Common myeloid progenitor, CD34-positive (primary cell): ENCODE results near the gene SSBP2.
"Not testable (repeated sequence)": the region's sequence is repeated elsewhere in the genome, so short reads cannot be mapped to it uniquely, and the experiment has no call there.

Experiments used
- CTCF ChIA-PET: fragments of 350-600 bp; sonication (Branson Sonifier 250); formaldehyde crosslinking; loops from one replicate; lab custom pipeline; 2021; ENCODE audit warnings: antibody characterized with exemption; lab: Charles Lee
- POLR2A ChIA-PET: fragments of 350-600 bp; sonication (Branson Sonifier 250); formaldehyde crosslinking; loops from one replicate; lab custom pipeline; 2021; ENCODE audit warnings: antibody characterized with exemption; lab: Charles Lee
- DNase-seq, 3 donors: peaks; one replicate each; pipeline versions ENCODE4 v3.0.0 to v3.0.0-alpha.2; 2013
- H3K27ac ChIP-seq, 2 experiments: 1 replicate in 1 of 2; 2 replicates in 1 of 2; pipeline ENCODE4 v1.7.0; 2013; ENCODE audit warnings: inconsistent platforms in 2 of 2, low read length in 2 of 2, mild to moderate bottlenecking in 2 of 2, low read depth in 1 of 2, moderate library complexity in 1 of 2; ENCODE audit not compliant: severe bottlenecking in 2 of 2, insufficient read depth in 1 of 2, poor library complexity in 1 of 2
- H3K27me3 ChIP-seq, 5 experiments: replicated peaks in 2 of 5; 1 replicate in 3 of 5; 2 replicates in 2 of 5; pipeline versions ENCODE4 v1.6.1 to v1.7.0; 2013; ENCODE audit warnings: low read length in 4 of 5, mild to moderate bottlenecking in 2 of 5, moderate library complexity in 2 of 5, inconsistent platforms in 1 of 5; ENCODE audit not compliant: insufficient read depth in 5 of 5, control insufficient read depth in 4 of 5
- H3K36me3 ChIP-seq, 4 experiments: 1 replicate in 2 of 4; 2 replicates in 2 of 4; pipeline versions ENCODE4 v1.6.1 to v1.7.0; 2013; ENCODE audit warnings: low read length in 3 of 4, control low read depth in 1 of 4, mild to moderate bottlenecking in 1 of 4; ENCODE audit not compliant: control insufficient read depth in 4 of 4, insufficient read depth in 4 of 4
- H3K4me1 ChIP-seq, 4 experiments: 1 replicate in 3 of 4; 2 replicates in 1 of 4; pipeline versions ENCODE4 v1.6.1 to v1.7.1; 2013; ENCODE audit warnings: low read length in 3 of 4, mild to moderate bottlenecking in 3 of 4, control low read depth in 1 of 4, inconsistent platforms in 1 of 4, moderate library complexity in 1 of 4; ENCODE audit not compliant: control insufficient read depth in 4 of 4, insufficient read depth in 4 of 4; ENCODE audit errors: control extremely low read depth in 1 of 4
- H3K4me3 ChIP-seq, 7 experiments: 1 replicate in 4 of 7; 2 replicates in 3 of 7; pipeline versions ENCODE4 v1.5.1 to v1.7.0; 2013; ENCODE audit warnings: mild to moderate bottlenecking in 7 of 7, low read length in 6 of 7, moderate library complexity in 6 of 7, inconsistent platforms in 2 of 7, low read depth in 2 of 7, control low read depth in 1 of 7; ENCODE audit not compliant: insufficient read depth in 4 of 7, control insufficient read depth in 1 of 7; ENCODE audit errors: extremely low read depth in 1 of 7
- H3K9me3 ChIP-seq, 5 experiments: 1 replicate in 4 of 5; 2 replicates in 1 of 5; pipeline versions ENCODE4 v1.6.1 to v1.7.1; 2013; ENCODE audit warnings: low read length in 4 of 5, mild to moderate bottlenecking in 2 of 5, inconsistent platforms in 1 of 5, low read depth in 1 of 5, moderate library complexity in 1 of 5; ENCODE audit not compliant: control insufficient read depth in 4 of 5, insufficient read depth in 2 of 5; ENCODE audit errors: control extremely low read depth in 1 of 5
- WGBS: methylation state at CpG from one replicate; pipeline ENCODE4 v1.1.5; 2013; ENCODE audit not compliant: insufficient coverage; 5-methylcytosine and 5-hydroxymethylcytosine counted together

Gene SSBP2

GRCh38 chr5:81506378-81506777, 244.5 kb downstream of the SSBP2 start:
- H3K36me3 ChIP-seq = peaks cover 3 to 19% (median 8%) of the 10 kb centered on the region in 4 experiments
- WGBS = no CpG with 5 or more reads among the region's 1 CpG
- H3K4me1 ChIP-seq = peaks cover 4 to 35% (median 17%) of the 10 kb centered on the region in 4 experiments
- ChIA-PET CTCF (interaction anchor here (0.6 to 1.6 kb wide), 7 partner anchors 15 to 352 kb away, joined by 3 to 5 read pairs (median 3); no protein-coding TSS in a partner anchor), POLR2A (interaction anchor here (1.2 to 1.8 kb wide), 2 partner anchors 244 to 346 kb away, joined by 5 to 6 read pairs; partner anchors contain the start of gene SSBP2)
- no peaks in the 10 kb centered on the region for H3K27me3 ChIP-seq
- peak in 2 of 3 donors; percentile 22 to 32 for DNase-seq
- H3K27ac ChIP-seq = peak overlapping the region; percentile 80 to 89
- peak overlapping the region in 1 of 7 experiments; percentile 2 for H3K4me3 ChIP-seq
- H3K9me3 ChIP-seq = peaks cover 0 to 4% (median 0%) of the 10 kb centered on the region in 5 experiments

- ChIA-PET POLR2A (no interaction called here), CTCF (interaction anchor here (1.5 kb wide), 2 partner anchors 14 to 246 kb away, joined by 3 to 5 read pairs; partner anchors contain the start of gene SSBP2)
- peaks cover 4 to 35% (median 17%) of the 10 kb centered on the region in 4 experiments for H3K4me1 ChIP-seq
- no peaks in the 10 kb centered on the region for H3K27me3 ChIP-seq
- H3K4me3 ChIP-seq = peak overlapping the region in 4 of 7 experiments; percentile 33 to 71 (median 46)
- H3K9me3 ChIP-seq = peaks cover 0 to 4% (median 0%) of the 10 kb centered on the region in 5 experiments
- DNase-seq = peak; percentile 23 to 64 (median 58)
- H3K36me3 ChIP-seq = peaks cover 0 to 19% (median 6%) of the 10 kb centered on the region in 4 experiments
- H3K27ac ChIP-seq = peak overlapping the region; percentile 80 to 89
- no CpG with 5 or more reads among the region's 1 CpG for WGBS
These were observed 245.2 kb downstream of the SSBP2 start for GRCh38 chr5:81505672-81506071.

GRCh38 chr5:81503602-81504001, 247.3 kb downstream of the SSBP2 start:
- H3K9me3 ChIP-seq, H3K27ac ChIP-seq, H3K27me3 ChIP-seq, DNase-seq, H3K4me3 ChIP-seq: not testable (repeated sequence)
- CTCF ChIA-PET = interaction anchor here (0.6 to 1.9 kb wide), 3 partner anchors 77 to 662 kb away, joined by 3 to 5 read pairs (median 4); no protein-coding TSS in a partner anchor
- POLR2A ChIA-PET = interaction anchor here (0.7 kb wide), 1 partner anchor 72 kb away, joined by 3 read pairs; no protein-coding TSS in a partner anchor
- H3K4me1 ChIP-seq = peaks cover 0 to 28% (median 17%) of the 10 kb centered on the region in 4 experiments
- H3K36me3 ChIP-seq = peaks cover 0 to 15% (median 5%) of the 10 kb centered on the region in 4 experiments

GRCh38 chr5:81495286-81495685, 255.6 kb downstream of the SSBP2 start:
- no peaks in the 10 kb centered on the region for H3K9me3 ChIP-seq
- whole genome bisulfite sequencing = 100% methylated on average over 2 of the region's 3 CpGs
- DNase-seq = no peak
- POLR2A ChIA-PET = no interaction called here
- CTCF ChIA-PET = no interaction called here
- H3K27me3 ChIP-seq = no peaks in the 10 kb centered on the region
- H3K4me1 ChIP-seq = no peaks in the 10 kb centered on the region
- H3K36me3 ChIP-seq = peaks cover 3 to 10% (median 5%) of the 10 kb centered on the region in 4 experiments
- H3K27ac ChIP-seq = no peak overlapping the region
- no peak overlapping the region for H3K4me3 ChIP-seq

GRCh38 chr5:81488862-81489261, 262.0 kb downstream of the SSBP2 start:
- H3K27ac ChIP-seq = no peak overlapping the region
- DNase-seq = no peak
- H3K9me3 ChIP-seq = no peaks in the 10 kb centered on the region
- WGBS = no CpG with 5 or more reads among the region's 2 CpGs
- POLR2A ChIA-PET = no interaction called here
- H3K27me3 ChIP-seq = no peaks in the 10 kb centered on the region
- H3K4me3 ChIP-seq = no peak overlapping the region
- peaks cover 0 to 11% (median 5%) of the 10 kb centered on the region in 4 experiments for H3K36me3 ChIP-seq
- H3K4me1 ChIP-seq = no peaks in the 10 kb centered on the region
- CTCF ChIA-PET = no interaction called here

GRCh38 chr5:81486711-81487110, 264.2 kb downstream of the SSBP2 start:
- Histone ChIP-seq H3K27ac (no peak overlapping the region), H3K27me3 (no peaks in the 10 kb centered on the region), H3K36me3 (peaks cover 0 to 12% (median 7%) of the 10 kb centered on the region in 4 experiments), H3K9me3 (no peaks in the 10 kb centered on the region), H3K4me3 (no peak overlapping the region), H3K4me1 (no peaks in the 10 kb centered on the region)
- POLR2A ChIA-PET = no interaction called here
- CTCF ChIA-PET = interaction anchor here (0.9 to 1.4 kb wide), 3 partner anchors 11 to 30 kb away, joined by 3 read pairs; no protein-coding TSS in a partner anchor
- DNase-seq = no peak
- 93% methylated on average over 2 of the region's 3 CpGs for WGBS

- no CpG with 5 or more reads among the region's 2 CpGs for WGBS
- Histone ChIP-seq H3K4me3 (no peak overlapping the region), H3K36me3 (peaks cover 0 to 16% (median 5%) of the 10 kb centered on the region in 4 experiments), H3K4me1 (no peaks in the 10 kb centered on the region), H3K27me3 (no peaks in the 10 kb centered on the region), H3K9me3 (no peaks in the 10 kb centered on the region), H3K27ac (no peak overlapping the region)
- DNase-seq = no peak
- ChIA-PET CTCF (interaction anchor here (1.0 to 1.5 kb wide), 2 partner anchors 8 to 12 kb away, joined by 3 to 4 read pairs; no protein-coding TSS in a partner anchor), POLR2A (no interaction called here)
These were observed 268.3 kb downstream of the SSBP2 start for GRCh38 chr5:81482595-81482994.
